H1 (cell line): ENCODE measurements around the gene ALG14. TPM values are rescaled to one million over a fixed set of nuclear protein-coding genes. Genes with fewer than 3 reads are reported as not detected.

Source experiments
- CBX5 ChIP-seq: fragments of 300-800, 300-1000 bp; sonication (generic); IDR thresholded peaks from 2 replicates; pipeline ENCODE4 v1.7.1; 2016; ENCODE audit warnings: antibody characterized with exemption, low read length, low read depth
- FOSL1 ChIP-seq: IDR thresholded peaks from 2 replicates; pipeline ENCODE4 v1.6.1; 2011; ENCODE audit warnings: mild to moderate bottlenecking, low read depth, low read length, moderate library complexity; ENCODE audit not compliant: insufficient read depth
- HDAC6 ChIP-seq: IDR thresholded peaks from one replicate; pipeline ENCODE4 v1.7.1; 2012; ENCODE audit warnings: low read depth, mild to moderate bottlenecking, inconsistent platforms, low read length, moderate library complexity
- JUND ChIP-seq: IDR thresholded peaks from 2 replicates; pipeline ENCODE4 v1.6.1; 2011; ENCODE audit warnings: mild to moderate bottlenecking, improper control_type of control experiment, low read length
- PHF8 ChIP-seq: fragments of 200-600 bp; sonication (generic); conservative IDR thresholded peaks from 2 replicates; pipeline ENCODE4 v1.7.1; 2012; ENCODE audit warnings: low read depth, mild to moderate bottlenecking, inconsistent platforms, low read length, moderate library complexity
- RNF2 ChIP-seq: fragments of 200-900, 300-1000 bp; sonication (generic); IDR thresholded peaks from 2 replicates; pipeline ENCODE4 v1.7.1; 2016; ENCODE audit warnings: borderline replicate concordance, low read depth, mild to moderate bottlenecking, antibody characterized with exemption, low read length; ENCODE audit not compliant: poor library complexity, severe bottlenecking; ENCODE audit errors: missing control alignments
- TCF12 ChIP-seq: IDR thresholded peaks from 2 replicates; pipeline ENCODE4 v1.6.1; 2011; ENCODE audit warnings: low read depth, mild to moderate bottlenecking, low read length
- polyA plus RNA-seq, 7 experiments: library from polyadenylated mRNA; depleted of rRNA in 3 of 7; stranded (reverse) in 5 of 7; unstranded in 2 of 7; fragments of >200 nt in 5 of 7; fragments of 200-250 nt in 2 of 7; gene quantifications; 1 replicate in 5 of 7; 2 replicates in 1 of 7; 4 replicates in 1 of 7; pipeline versions ENCODE4 v1.2.1 to v1.2.3, GENCODE V29; 2011 to 2013; ENCODE audit warnings: missing spikeins in 2 of 7, mixed read lengths in 2 of 7
- total RNA-seq: library from RNA; stranded (reverse); fragmentation: NEBNext Ultra II Directional; extraction: Animal tissue kit (Norgen Biotek cat#: 25700); gene quantifications from 2 replicates; pipeline ENCODE4 v1.2.1, GENCODE V29; 2021
- TF ChIP-seq, protein P1 (sequence below): fragments of 300-600 bp; sonication (generic); IDR thresholded peaks from 2 replicates; pipeline ENCODE4 v1.7.1; 2012; ENCODE audit warnings: low read length, moderate library complexity, mild to moderate bottlenecking, inconsistent platforms; ENCODE audit not compliant: insufficient replicate concordance

Gene ALG14
- total and polyA plus RNA-seq, 2 of the 8 experiments (the other 6 are each of a cell fraction or from before 2014, with no cell fraction given) = 0.95 to 1.3 TPM

DNA sequence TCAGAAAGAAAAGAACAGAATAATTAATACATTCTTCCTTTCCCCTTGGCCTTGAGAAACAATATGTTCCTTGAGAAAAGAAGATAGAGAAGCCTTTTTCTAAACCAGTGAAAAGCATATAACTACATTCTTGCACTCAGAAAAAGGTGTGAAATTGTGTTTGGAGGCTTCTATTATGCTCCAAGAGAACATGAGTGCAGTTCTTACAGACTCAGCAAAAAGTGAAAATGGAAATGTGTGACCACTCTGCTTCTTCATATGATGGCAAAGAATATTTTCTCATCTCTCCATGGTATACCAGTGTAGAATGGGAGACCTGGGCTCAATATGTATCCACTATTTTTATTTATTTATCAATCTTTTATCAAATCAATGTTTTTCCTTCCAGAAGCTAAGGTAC, 43.2 kb downstream of the ALG14 start (continued):
- TF ChIP-seq, protein P1, sequence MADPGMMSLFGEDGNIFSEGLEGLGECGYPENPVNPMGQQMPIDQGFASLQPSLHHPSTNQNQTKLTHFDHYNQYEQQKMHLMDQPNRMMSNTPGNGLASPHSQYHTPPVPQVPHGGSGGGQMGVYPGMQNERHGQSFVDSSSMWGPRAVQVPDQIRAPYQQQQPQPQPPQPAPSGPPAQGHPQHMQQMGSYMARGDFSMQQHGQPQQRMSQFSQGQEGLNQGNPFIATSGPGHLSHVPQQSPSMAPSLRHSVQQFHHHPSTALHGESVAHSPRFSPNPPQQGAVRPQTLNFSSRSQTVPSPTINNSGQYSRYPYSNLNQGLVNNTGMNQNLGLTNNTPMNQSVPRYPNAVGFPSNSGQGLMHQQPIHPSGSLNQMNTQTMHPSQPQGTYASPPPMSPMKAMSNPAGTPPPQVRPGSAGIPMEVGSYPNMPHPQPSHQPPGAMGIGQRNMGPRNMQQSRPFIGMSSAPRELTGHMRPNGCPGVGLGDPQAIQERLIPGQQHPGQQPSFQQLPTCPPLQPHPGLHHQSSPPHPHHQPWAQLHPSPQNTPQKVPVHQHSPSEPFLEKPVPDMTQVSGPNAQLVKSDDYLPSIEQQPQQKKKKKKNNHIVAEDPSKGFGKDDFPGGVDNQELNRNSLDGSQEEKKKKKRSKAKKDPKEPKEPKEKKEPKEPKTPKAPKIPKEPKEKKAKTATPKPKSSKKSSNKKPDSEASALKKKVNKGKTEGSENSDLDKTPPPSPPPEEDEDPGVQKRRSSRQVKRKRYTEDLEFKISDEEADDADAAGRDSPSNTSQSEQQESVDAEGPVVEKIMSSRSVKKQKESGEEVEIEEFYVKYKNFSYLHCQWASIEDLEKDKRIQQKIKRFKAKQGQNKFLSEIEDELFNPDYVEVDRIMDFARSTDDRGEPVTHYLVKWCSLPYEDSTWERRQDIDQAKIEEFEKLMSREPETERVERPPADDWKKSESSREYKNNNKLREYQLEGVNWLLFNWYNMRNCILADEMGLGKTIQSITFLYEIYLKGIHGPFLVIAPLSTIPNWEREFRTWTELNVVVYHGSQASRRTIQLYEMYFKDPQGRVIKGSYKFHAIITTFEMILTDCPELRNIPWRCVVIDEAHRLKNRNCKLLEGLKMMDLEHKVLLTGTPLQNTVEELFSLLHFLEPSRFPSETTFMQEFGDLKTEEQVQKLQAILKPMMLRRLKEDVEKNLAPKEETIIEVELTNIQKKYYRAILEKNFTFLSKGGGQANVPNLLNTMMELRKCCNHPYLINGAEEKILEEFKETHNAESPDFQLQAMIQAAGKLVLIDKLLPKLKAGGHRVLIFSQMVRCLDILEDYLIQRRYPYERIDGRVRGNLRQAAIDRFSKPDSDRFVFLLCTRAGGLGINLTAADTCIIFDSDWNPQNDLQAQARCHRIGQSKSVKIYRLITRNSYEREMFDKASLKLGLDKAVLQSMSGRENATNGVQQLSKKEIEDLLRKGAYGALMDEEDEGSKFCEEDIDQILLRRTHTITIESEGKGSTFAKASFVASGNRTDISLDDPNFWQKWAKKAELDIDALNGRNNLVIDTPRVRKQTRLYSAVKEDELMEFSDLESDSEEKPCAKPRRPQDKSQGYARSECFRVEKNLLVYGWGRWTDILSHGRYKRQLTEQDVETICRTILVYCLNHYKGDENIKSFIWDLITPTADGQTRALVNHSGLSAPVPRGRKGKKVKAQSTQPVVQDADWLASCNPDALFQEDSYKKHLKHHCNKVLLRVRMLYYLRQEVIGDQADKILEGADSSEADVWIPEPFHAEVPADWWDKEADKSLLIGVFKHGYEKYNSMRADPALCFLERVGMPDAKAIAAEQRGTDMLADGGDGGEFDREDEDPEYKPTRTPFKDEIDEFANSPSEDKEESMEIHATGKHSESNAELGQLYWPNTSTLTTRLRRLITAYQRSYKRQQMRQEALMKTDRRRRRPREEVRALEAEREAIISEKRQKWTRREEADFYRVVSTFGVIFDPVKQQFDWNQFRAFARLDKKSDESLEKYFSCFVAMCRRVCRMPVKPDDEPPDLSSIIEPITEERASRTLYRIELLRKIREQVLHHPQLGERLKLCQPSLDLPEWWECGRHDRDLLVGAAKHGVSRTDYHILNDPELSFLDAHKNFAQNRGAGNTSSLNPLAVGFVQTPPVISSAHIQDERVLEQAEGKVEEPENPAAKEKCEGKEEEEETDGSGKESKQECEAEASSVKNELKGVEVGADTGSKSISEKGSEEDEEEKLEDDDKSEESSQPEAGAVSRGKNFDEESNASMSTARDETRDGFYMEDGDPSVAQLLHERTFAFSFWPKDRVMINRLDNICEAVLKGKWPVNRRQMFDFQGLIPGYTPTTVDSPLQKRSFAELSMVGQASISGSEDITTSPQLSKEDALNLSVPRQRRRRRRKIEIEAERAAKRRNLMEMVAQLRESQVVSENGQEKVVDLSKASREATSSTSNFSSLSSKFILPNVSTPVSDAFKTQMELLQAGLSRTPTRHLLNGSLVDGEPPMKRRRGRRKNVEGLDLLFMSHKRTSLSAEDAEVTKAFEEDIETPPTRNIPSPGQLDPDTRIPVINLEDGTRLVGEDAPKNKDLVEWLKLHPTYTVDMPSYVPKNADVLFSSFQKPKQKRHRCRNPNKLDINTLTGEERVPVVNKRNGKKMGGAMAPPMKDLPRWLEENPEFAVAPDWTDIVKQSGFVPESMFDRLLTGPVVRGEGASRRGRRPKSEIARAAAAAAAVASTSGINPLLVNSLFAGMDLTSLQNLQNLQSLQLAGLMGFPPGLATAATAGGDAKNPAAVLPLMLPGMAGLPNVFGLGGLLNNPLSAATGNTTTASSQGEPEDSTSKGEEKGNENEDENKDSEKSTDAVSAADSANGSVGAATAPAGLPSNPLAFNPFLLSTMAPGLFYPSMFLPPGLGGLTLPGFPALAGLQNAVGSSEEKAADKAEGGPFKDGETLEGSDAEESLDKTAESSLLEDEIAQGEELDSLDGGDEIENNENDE = no peak
- TF ChIP-seq CBX5 = no peak
- TF ChIP-seq PHF8 = no peak
- no peak for TF ChIP-seq RNF2
- TF ChIP-seq TCF12 = no peak
- no peak for TF ChIP-seq JUND
- TF ChIP-seq HDAC6 = no peak
- TF ChIP-seq FOSL1 = no peak
